GM06990 (cell line): ENCODE data around the gene ITGA2.

Experiments
- DNase-seq: peaks from one replicate; pipeline ENCODE4 v3.0.0-alpha.2; 2011; ENCODE audit not compliant: insufficient read length; ENCODE audit errors: extremely low read depth
- H3K27me3 ChIP-seq: replicated peaks from 2 replicates; pipeline ENCODE4 v1.6.0; 2011; ENCODE audit warnings: low read length; ENCODE audit not compliant: control insufficient read depth, insufficient read depth
- H3K36me3 ChIP-seq: 2 replicates; pipeline ENCODE4 v1.5.1; 2011; ENCODE audit warnings: low read length; ENCODE audit not compliant: control insufficient read depth, insufficient read depth
- H3K4me3 ChIP-seq: replicated peaks from 2 replicates; pipeline ENCODE4 v1.5.1; 2011; ENCODE audit warnings: low read depth, mild to moderate bottlenecking, control low read depth, low read length
- TF ChIP-seq, protein P1 (sequence below): IDR thresholded peaks from 2 replicates; pipeline ENCODE4 v1.5.1; 2011; ENCODE audit warnings: low read length, control low read depth, mild to moderate bottlenecking, inconsistent platforms; ENCODE audit not compliant: insufficient read depth, poor library complexity, severe bottlenecking

The ITGA2 gene

DNA sequence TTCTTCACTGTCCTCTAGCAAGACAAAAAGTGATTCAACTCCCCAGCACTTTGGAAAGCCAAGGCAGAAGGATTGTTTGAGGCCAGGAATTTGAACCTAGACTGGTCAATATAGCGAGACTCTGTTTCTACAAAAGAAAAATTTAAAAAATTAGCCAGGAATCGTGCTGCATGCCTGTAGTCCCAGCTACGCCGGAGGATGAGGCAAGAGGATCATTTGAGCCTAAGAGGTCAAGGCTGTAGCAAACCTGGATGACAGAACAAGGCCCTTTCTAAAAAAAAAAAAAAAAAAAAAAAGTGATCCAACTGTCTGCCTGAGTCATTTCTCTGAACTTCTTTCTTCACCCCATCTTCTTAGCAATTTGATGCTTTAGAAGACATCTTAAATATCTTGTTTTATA, 12.4 kb downstream of the ITGA2 start:
- Histone ChIP-seq H3K27me3 (no peaks in the 10 kb centered on the region), H3K4me3 (no peak overlapping the region), H3K36me3 (no peaks in the 10 kb centered on the region)
- TF ChIP-seq, protein P1, sequence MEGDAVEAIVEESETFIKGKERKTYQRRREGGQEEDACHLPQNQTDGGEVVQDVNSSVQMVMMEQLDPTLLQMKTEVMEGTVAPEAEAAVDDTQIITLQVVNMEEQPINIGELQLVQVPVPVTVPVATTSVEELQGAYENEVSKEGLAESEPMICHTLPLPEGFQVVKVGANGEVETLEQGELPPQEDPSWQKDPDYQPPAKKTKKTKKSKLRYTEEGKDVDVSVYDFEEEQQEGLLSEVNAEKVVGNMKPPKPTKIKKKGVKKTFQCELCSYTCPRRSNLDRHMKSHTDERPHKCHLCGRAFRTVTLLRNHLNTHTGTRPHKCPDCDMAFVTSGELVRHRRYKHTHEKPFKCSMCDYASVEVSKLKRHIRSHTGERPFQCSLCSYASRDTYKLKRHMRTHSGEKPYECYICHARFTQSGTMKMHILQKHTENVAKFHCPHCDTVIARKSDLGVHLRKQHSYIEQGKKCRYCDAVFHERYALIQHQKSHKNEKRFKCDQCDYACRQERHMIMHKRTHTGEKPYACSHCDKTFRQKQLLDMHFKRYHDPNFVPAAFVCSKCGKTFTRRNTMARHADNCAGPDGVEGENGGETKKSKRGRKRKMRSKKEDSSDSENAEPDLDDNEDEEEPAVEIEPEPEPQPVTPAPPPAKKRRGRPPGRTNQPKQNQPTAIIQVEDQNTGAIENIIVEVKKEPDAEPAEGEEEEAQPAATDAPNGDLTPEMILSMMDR: no peak
- no peak for DNase-seq

DNA sequence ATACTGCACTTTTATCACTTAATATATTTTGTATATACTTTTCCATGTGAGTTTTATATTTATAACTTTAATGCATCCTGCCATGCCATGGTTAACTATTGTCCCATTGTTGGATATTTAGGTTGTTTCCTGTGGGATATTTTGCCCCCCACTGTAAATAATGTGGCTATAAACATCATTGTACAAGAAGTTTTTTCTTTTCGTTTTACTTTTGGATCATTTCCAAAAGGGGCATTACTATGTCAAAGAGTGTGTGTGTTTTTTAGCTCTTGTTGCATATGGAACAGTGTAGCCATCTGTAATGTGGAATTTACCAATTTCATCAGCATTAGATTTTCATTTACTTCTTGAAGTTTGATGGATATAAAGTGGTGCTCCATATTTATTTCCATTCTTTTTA, 13.3 kb downstream of the ITGA2 start:
- Histone ChIP-seq H3K4me3 (no peak overlapping the region), H3K36me3 (no peaks in the 10 kb centered on the region), H3K27me3 (no peaks in the 10 kb centered on the region)
- DNase-seq: no peak
- TF ChIP-seq, protein P1: no peak

DNA sequence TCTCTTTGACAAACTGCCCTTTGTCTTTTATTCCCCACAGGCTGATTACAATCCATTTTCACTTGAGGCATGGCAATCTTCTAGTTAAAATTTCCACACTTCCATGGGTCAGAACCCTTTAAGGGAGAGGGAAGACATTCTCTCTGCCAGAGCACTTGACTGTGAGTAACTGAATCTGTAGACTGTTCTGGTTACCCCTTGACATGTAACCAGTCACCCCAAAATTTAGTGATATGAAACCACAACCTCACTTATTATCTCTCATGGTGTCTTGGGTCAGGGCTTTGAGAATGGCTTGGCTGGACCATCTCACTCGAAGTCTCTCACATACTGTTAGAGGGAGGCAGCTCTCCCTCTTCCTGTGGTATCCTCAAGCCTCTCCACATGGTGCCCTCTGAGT, 14.0 kb downstream of the ITGA2 start:
- Histone ChIP-seq H3K4me3 (no peak overlapping the region), H3K36me3 (no peaks in the 10 kb centered on the region), H3K27me3 (no peaks in the 10 kb centered on the region)
- no peak for DNase-seq
- TF ChIP-seq, protein P1: no peak

DNA sequence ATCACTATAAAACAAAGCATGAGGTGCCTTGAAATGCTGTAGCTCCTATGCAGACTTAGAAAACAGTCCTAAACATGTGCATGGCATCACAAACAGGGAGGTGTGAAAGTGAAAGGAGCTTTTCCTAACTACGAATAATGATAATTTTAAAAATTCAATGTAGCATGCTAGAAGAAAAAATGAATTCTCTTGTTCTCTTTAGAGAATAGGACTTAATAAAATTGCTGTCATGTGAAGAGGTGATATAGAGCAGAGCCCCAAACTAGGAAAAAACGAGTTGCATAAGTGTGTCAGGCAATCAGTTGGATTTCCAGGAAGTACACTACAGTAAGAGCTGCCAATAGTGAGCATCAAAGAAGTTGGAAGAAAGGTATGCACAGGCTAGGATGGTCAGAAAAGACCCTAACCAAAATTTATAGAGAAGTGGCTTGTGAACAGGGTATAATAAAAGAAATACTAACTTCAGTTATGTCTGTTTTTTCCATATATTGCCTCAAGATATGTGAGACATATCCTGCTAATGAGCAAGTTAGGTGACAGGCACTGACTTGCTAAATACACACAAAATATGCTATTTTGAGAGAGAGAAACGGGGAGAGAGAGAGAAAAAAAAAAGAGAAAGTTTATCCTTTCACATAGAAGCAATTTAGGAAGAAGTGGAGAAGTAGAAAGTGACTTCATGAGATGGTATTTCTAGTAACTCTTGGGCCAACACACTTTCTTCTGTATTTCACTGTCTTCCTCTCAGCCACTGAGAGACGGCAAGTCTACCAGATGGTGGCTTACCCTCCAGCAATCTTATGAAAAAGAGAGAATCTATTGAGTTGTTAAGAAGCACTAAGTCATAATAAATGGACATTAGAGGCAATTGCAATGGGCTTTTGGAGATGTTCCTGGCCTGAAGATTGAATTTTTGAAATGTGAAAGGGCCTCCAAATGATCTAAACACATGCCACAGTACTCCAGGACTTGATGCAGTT, 18.0 kb downstream of the ITGA2 start:
- TF ChIP-seq, protein P1: no peak
- Histone ChIP-seq H3K27me3 (no peaks in the 10 kb centered on the region), H3K36me3 (no peaks in the 10 kb centered on the region), H3K4me3 (no peak overlapping the region)
- DNase-seq: no peak

DNA sequence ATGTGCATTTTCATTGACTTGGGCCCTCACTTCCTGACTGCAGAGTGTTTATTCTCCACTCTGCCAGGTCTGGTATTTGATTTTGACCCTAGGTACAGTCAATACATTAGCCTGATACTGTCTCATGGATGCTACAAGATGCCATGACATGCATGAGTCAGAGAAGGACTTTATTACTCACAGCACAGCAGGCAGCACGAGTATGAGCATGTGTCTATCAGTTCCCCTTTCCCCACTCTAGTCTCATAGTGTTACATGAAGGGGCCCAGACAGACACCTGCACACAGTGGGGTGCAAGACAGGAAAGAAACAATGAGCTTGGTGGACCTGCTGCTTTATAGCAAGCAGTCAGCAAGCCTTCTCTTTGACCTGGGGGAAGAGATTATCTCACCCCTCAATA, 19.6 kb downstream of the ITGA2 start:
- DNase-seq: peak; percentile 40
- Histone ChIP-seq H3K36me3 (no peaks in the 10 kb centered on the region), H3K27me3 (no peaks in the 10 kb centered on the region), H3K4me3 (no peak overlapping the region)
- TF ChIP-seq, protein P1: no peak

DNA sequence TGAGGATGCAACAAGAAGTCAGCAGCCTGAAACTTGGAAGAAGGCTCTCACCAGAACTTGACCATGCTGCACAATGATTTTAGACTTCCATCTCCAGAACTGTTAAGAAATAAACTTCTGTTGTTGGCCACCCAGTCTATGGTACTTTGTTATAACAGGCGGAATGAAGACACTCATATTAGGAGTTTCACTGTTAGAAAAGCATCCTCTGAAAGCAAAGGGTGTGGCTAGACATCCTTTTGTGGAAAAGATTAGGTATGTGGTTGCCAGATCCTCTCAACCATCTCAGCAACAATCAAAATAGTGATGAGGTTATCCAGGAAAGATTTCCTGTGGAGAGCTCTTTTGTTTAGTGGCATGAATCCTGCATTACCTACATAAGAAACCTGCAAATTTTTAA, 20.7 kb downstream of the ITGA2 start:
- H3K27me3 ChIP-seq: no peaks in the 10 kb centered on the region
- no peak for DNase-seq
- no peaks in the 10 kb centered on the region for H3K36me3 ChIP-seq
- no peak overlapping the region for H3K4me3 ChIP-seq
- TF ChIP-seq, protein P1: no peak
